Uterus (tissue), 2 donors: ENCODE results near the gene ZGPAT.

Experiments
- CTCF ChIP-seq, 4 experiments: fragments of 200-600 bp in 2 of 4; fragments of 450-650 bp in 2 of 4; sonication (generic) in 2 of 4; IDR thresholded peaks; one replicate each; pipeline ENCODE4 v1.5.1; 2016 to 2019; ENCODE audit warnings: antibody characterized with exemption in 4 of 4, mild to moderate bottlenecking in 2 of 4, moderate library complexity in 1 of 4
- POLR2A ChIP-seq, 2 donors: fragments of 450-650 bp; IDR thresholded peaks; one replicate each; pipeline ENCODE4 v1.6.1; 2016; ENCODE audit warnings: antibody characterized with exemption in 2 of 2, mild to moderate bottlenecking in 1 of 2, moderate library complexity in 1 of 2

GRCh38 chr20:63759377-63759901, 51.6 kb downstream of the ZGPAT start:
- TF ChIP-seq POLR2A (IDR thresholded peaks at IDR 0.05) (no peak), CTCF (IDR thresholded peaks at IDR 0.05) (no peak)
